BLaER1 (cell line): ENCODE data around the gene CMIP.

Source experiments
- H3K27ac ChIP-seq: shearing (Covaris generic); formaldehyde crosslinking; 2 replicates; pipeline ENCODE4 v1.8.1; 2022
- H3K27me3 ChIP-seq: shearing (Covaris generic); formaldehyde crosslinking; 2 replicates; pipeline ENCODE4 v1.8.1; 2022
- H3K36me3 ChIP-seq: shearing (Covaris generic); formaldehyde crosslinking; 2 replicates; pipeline ENCODE4 v1.8.1; 2022
- H3K4me1 ChIP-seq: shearing (Covaris generic); formaldehyde crosslinking; 2 replicates; pipeline ENCODE4 v1.8.1; 2022
- H3K4me2 ChIP-seq: shearing (Covaris generic); formaldehyde crosslinking; 2 replicates; pipeline ENCODE4 v1.8.1; 2022
- H3K4me3 ChIP-seq: shearing (Covaris generic); formaldehyde crosslinking; 2 replicates; pipeline ENCODE4 v1.8.1; 2022
- H3K9ac ChIP-seq: shearing (Covaris generic); formaldehyde crosslinking; 2 replicates; pipeline ENCODE4 v1.8.1; 2022
- H3K9me3 ChIP-seq: shearing (Covaris generic); formaldehyde crosslinking; 2 replicates; pipeline ENCODE4 v1.8.1; 2022
- H4K20me1 ChIP-seq: shearing (Covaris generic); formaldehyde crosslinking; 2 replicates; pipeline ENCODE4 v1.8.1; 2022
- Cebpa-rat ChIP-seq: shearing (Covaris generic); IDR thresholded peaks from 2 replicates; pipeline ENCODE4 v1.8.1; 2022

CMIP gene

GRCh38 chr16:81604960-81605383, 160.4 kb downstream of the CMIP start:
- Histone ChIP-seq H3K4me1 (peaks cover 44% of the 10 kb centered on the region), H3K4me3 (no peak overlapping the region)

GRCh38 chr16:81606039-81606438, 161.4 kb downstream of the CMIP start:
- Histone ChIP-seq H4K20me1 (peaks cover 100% of the 10 kb centered on the region), H3K4me3 (no peak overlapping the region), H3K4me1 (peaks cover 42% of the 10 kb centered on the region), H3K27ac (no peak overlapping the region), H3K9me3 (no peaks in the 10 kb centered on the region), H3K4me2 (no peak overlapping the region), H3K27me3 (no peaks in the 10 kb centered on the region), H3K9ac (no peak overlapping the region), H3K36me3 (peaks cover 46% of the 10 kb centered on the region)
- no peak for TF ChIP-seq Cebpa-rat

More at GRCh38 chr16:81604960-81605383, 160.4 kb downstream of the CMIP start:
- Histone ChIP-seq H3K4me2 (no peak overlapping the region), H3K27me3 (no peaks in the 10 kb centered on the region), H4K20me1 (peaks cover 100% of the 10 kb centered on the region), H3K36me3 (peaks cover 35% of the 10 kb centered on the region), H3K27ac (no peak overlapping the region), H3K9me3 (no peaks in the 10 kb centered on the region), H3K9ac (no peak overlapping the region)
- TF ChIP-seq Cebpa-rat, result no peak

- no peak overlapping the region for H3K27ac ChIP-seq
- no peak overlapping the region for H3K9ac ChIP-seq
- peaks cover 100% of the 10 kb centered on the region for H4K20me1 ChIP-seq
- H3K4me3 ChIP-seq, result no peak overlapping the region
- no peaks in the 10 kb centered on the region for H3K9me3 ChIP-seq
- peaks cover 55% of the 10 kb centered on the region for H3K36me3 ChIP-seq
- H3K27me3 ChIP-seq, result no peaks in the 10 kb centered on the region
- peaks cover 42% of the 10 kb centered on the region for H3K4me1 ChIP-seq
- TF ChIP-seq Cebpa-rat, result no peak
- peak overlapping the region; percentile 83; the same call in 1 of the 2 replicates for H3K4me2 ChIP-seq
Observed at GRCh38 chr16:81607006-81607405, 162.4 kb downstream of the CMIP start.

GRCh38 chr16:81607805-81608522, 163.4 kb downstream of the CMIP start:
- Histone ChIP-seq H3K9ac (no peak overlapping the region), H3K9me3 (no peaks in the 10 kb centered on the region), H3K27me3 (no peaks in the 10 kb centered on the region), H3K4me3 (no peak overlapping the region), H3K27ac (no peak overlapping the region), H3K4me2 (peak overlapping the region; percentile 83), H3K4me1 (peaks cover 42% of the 10 kb centered on the region), H4K20me1 (peaks cover 100% of the 10 kb centered on the region), H3K36me3 (peaks cover 65% of the 10 kb centered on the region)
- no peak for TF ChIP-seq Cebpa-rat

- no peak; the same call in 1 of the 2 replicates for TF ChIP-seq Cebpa-rat
- Histone ChIP-seq H3K4me2 (peak overlapping the region; percentile 83), H3K9ac (peak overlapping the region; percentile 43; the same call in 1 of the 2 replicates), H3K36me3 (peaks cover 72% of the 10 kb centered on the region), H3K4me3 (no peak overlapping the region), H3K27ac (peak overlapping the region; percentile 66; the same call in 1 of the 2 replicates), H3K9me3 (no peaks in the 10 kb centered on the region), H3K27me3 (no peaks in the 10 kb centered on the region), H4K20me1 (peaks cover 100% of the 10 kb centered on the region), H3K4me1 (peaks cover 42% of the 10 kb centered on the region)
Observed at GRCh38 chr16:81608523-81609209, 164.1 kb downstream of the CMIP start.

- Histone ChIP-seq H3K4me1 (peaks cover 42% of the 10 kb centered on the region), H3K4me2 (peak overlapping the region; percentile 83), H3K36me3 (peaks cover 79% of the 10 kb centered on the region), H3K27ac (peak overlapping the region; percentile 59), H4K20me1 (peaks cover 100% of the 10 kb centered on the region), H3K9ac (peak overlapping the region; percentile 66), H3K4me3 (no peak overlapping the region), H3K9me3 (no peaks in the 10 kb centered on the region), H3K27me3 (no peaks in the 10 kb centered on the region)
- TF ChIP-seq Cebpa-rat, result no peak
Observed at GRCh38 chr16:81609323-81609892, 164.8 kb downstream of the CMIP start.

GRCh38 chr16:81610144-81610842, 165.7 kb downstream of the CMIP start:
- peak overlapping the region; percentile 83 for H3K4me2 ChIP-seq
- no peaks in the 10 kb centered on the region for H3K9me3 ChIP-seq
- H3K4me3 ChIP-seq, result no peak overlapping the region
- peak overlapping the region; percentile 59 for H3K27ac ChIP-seq
- H3K9ac ChIP-seq, result peak overlapping the region; percentile 66; the same call in 1 of the 2 replicates
- H3K36me3 ChIP-seq, result peaks cover 77% of the 10 kb centered on the region
- peaks cover 49% of the 10 kb centered on the region for H3K4me1 ChIP-seq
- TF ChIP-seq Cebpa-rat, result no peak
- H3K27me3 ChIP-seq, result no peaks in the 10 kb centered on the region
- H4K20me1 ChIP-seq, result peaks cover 100% of the 10 kb centered on the region

- Histone ChIP-seq H3K4me3 (no peak overlapping the region), H3K9ac (no peak overlapping the region), H3K9me3 (no peaks in the 10 kb centered on the region), H3K4me1 (peaks cover 55% of the 10 kb centered on the region), H3K36me3 (peaks cover 71% of the 10 kb centered on the region), H3K4me2 (no peak overlapping the region), H3K27me3 (no peaks in the 10 kb centered on the region), H3K27ac (no peak overlapping the region; the same call in 1 of the 2 replicates), H4K20me1 (peaks cover 100% of the 10 kb centered on the region)
- no peak for TF ChIP-seq Cebpa-rat
Observed at GRCh38 chr16:81610936-81611335, 166.3 kb downstream of the CMIP start.

GRCh38 chr16:81611721-81612120, 167.1 kb downstream of the CMIP start:
- TF ChIP-seq Cebpa-rat, result no peak
- H3K4me2 ChIP-seq, result no peak overlapping the region
- H4K20me1 ChIP-seq, result peaks cover 100% of the 10 kb centered on the region
- no peak overlapping the region for H3K9ac ChIP-seq
- H3K4me1 ChIP-seq, result peaks cover 60% of the 10 kb centered on the region
- H3K9me3 ChIP-seq, result no peaks in the 10 kb centered on the region
- H3K36me3 ChIP-seq, result peaks cover 63% of the 10 kb centered on the region
- H3K4me3 ChIP-seq, result no peak overlapping the region
- H3K27me3 ChIP-seq, result no peaks in the 10 kb centered on the region
- H3K27ac ChIP-seq, result no peak overlapping the region
